Measurements from ENCODE around the gene SLC7A5. TPM values are rescaled to one million over a fixed set of nuclear protein-coding genes. Genes with fewer than 3 reads are reported as not detected.
"Not testable (repeated sequence)": the region's sequence is repeated elsewhere in the genome, so short reads cannot be mapped to it uniquely, and the experiment has no call there.

Gene SLC7A5
- total RNA-seq, 1 donor from 2014 or later = 57.2 TPM

DNA sequence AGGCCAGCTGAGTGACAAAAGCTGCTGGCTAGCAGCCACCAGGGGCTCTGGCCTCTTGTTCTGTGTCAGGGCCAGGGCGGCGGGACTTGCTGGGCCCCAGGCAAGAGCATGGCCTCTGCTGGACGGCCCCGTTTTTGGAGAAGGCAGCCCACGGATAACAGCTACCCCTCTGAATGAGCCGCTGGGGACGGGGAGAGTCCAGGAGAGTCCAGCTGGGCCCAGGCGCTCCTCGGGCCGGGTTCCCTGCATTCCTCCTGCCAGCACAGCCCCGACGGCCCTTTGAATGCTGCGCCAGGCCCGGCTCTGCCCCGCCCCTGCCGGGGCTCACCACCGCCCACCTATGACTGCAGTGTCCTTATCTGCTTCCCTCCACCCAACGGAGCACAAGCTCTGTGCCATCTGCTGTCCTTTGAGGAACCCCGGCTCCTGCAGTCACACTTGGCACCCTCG is 33.4 kb downstream of the SLC7A5 start:
- DNase-seq (ENCODE audit: extremely low read depth, low read depth, low spot score) = no peak

DNA sequence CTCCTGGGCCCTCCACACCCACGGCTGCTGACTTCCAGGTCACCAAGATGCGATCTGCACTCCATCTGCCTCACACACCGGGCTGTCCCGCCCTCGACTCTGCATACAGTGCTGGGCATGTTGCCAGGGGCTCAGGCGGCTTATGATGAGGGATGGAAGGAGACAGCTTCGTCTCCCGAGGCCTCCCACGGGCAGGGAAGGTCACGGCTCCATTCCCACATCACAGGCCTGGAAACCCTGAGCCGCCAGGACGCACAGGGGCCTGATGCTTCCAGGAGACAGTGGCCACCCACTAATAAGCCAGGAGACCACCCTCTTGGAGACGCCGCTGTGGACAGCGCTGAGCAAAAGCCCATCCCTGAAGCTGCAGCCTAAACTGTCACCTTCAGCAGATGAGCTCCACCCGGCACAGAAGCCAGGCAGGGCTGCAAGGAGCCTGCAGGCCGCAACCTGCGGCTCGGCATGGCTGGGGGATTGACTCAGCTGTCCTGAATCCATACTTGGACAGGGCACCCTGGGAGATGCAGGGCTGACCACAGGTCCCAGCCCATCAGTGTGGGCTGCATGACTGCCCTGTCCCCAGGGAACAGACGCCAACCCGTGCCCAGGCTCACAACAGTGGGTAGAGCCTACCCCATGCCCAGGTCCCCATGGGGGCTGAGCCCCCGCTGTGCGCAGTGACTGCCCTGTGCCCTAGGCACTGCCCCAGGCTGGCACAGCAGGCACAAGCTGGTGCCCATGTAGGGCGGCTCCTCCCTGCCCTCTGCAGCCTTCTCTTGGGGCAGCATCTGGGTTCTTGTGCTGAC is 34.4 kb downstream of the SLC7A5 start:
- DNase-seq (ENCODE audit: extremely low read depth, low read depth, low spot score) = no peak

DNA sequence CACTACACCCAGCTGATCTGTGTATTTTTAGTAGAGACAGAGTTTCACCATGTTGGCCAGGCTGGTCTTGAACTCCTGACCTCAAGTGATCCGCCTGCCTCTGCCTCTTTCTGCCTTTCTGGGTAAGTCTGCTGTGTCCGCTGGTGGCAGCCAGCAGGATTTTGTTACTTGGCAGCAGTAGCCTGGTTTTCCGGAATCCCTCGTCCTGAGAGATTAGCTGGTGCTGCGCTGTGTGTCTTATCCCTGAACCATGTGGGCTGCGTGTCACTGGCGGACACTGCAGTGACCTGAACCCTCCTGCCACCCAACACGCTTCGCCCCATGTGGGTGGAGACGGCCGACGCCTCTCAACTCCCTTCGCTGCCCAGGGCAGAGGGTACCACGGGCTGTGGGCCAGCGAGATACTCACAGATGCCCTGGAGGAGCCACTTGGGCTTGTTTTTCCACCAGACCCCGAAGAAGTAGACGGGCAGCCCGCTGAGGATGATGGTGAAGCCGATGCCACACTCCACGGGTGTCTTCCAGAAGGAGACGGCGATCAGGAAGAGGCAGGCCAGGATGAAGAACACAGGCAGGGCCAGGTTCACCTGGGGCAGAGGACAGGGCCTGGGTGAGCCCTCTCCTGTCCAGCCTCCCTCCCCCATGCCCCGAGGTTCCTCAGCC is 35.2 kb downstream of the SLC7A5 start:
- DNase-seq (ENCODE audit: extremely low read depth, low read depth, low spot score) = no peak

DNA sequence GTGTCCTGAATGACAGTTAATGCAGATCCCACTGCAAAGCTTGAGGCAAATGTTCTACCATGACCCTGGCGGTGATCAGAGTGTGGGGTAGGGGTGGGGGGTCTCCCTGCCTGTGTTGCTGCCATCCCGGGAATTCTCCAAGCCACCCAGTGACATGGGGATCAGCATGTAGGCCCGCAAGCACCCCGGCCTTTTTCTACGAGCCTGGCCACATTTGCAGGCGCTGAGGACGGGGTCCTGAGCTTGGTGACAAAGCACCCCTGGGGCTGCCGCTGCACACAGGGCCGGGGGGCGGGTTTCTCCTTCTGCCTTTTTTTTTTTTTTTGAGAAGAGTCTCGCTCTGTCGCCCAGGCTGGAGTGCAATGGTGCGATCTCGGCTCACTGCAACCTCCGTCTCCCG is 35.8 kb downstream of the SLC7A5 start:
- DNase-seq (ENCODE audit: extremely low read depth, low read depth, low spot score) = no peak

GRCh38 chr16:87832741-87833502 is 36.4 kb downstream of the SLC7A5 start:
- no peak for DNase-seq (ENCODE audit: extremely low read depth, low read depth, low spot score)

GRCh38 chr16:87832137-87832527 is 37.2 kb downstream of the SLC7A5 start:
- DNase-seq (ENCODE audit: extremely low read depth, low read depth, low spot score) = no peak

DNA sequence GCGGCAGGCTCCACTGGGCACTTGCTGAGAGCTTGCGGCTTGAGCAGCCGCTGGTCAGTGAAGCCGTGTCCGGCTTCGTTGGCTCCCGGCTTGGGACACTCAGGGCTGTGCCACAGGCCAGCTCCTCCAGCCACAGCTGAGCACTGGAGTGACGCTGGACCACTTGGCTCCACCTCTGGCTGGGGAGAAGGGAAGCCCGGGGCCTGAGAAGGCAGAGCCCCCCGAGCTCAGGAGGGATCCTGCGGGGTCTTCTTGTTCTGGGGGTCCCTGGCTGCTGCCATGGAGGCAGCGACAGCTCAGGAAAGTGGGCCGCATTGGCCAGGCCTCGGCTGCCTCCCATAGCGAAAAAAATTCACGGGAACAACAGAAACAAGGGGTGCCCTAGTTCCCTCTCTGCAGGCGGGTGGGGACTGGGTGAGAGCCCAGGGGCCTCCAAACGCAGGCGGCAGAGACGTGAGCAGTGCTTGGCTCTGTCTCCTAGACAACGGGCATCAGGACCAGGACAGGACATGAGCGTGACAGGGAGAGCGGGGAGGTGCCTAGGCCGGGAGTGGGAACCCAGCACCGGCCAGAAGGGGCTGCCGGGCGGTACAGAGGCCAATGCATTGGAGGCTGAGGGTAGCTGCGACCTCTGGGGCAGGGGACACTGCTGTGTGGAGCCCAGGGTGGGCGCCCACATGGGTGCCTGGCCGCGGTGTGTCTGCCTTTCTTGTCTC is 37.7 kb downstream of the SLC7A5 start:
- DNase-seq (ENCODE audit: extremely low read depth, low read depth, low spot score) = no peak

DNA sequence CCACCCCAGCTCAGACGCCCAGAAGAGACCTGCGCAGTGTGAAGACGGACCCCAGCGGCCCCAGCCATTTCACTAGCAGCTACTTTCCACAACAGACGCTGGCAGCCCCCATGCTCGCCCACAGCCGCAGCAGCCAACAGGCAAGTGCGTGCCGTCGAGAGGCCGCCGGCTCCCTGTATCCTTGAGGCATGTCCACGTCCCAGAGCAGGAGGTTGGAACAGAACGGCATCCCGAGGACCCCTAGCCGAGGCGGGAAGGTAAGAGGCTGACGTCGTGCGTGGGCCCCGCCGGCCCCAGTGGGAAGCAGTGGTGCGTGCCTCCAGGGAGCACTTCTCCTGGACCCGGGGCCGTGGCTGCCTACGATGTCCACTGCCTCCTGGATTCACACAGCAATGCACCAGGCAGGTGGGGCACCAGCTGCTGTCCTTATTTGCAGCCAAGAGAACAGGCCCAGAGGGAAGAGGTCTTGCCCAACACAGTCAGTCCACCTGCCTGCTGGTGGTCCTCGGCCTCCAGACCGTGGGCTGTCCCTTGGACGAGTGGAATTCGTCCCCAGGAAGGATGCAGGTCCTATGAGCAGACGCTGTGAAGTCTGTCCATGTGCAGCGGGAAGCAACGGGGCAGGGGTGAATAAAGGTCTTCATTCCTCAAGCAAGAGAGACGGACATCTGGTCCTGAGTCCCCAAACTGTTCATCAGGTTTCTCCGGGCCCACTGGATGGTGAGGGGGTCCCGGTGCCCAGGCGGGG is 38.5 kb downstream of the SLC7A5 start:
- DNase-seq (ENCODE audit: extremely low read depth, low read depth, low spot score) = no peak

GRCh38 chr16:87829988-87830672 is 39.2 kb downstream of the SLC7A5 start:
- DNase-seq (ENCODE audit: extremely low read depth, low read depth, low spot score) = no peak

- DNase-seq (ENCODE audit: extremely low read depth, low read depth, low spot score) = no peak
Measured at GRCh38 chr16:87829622-87829980, 39.7 kb downstream of the SLC7A5 start.

DNA sequence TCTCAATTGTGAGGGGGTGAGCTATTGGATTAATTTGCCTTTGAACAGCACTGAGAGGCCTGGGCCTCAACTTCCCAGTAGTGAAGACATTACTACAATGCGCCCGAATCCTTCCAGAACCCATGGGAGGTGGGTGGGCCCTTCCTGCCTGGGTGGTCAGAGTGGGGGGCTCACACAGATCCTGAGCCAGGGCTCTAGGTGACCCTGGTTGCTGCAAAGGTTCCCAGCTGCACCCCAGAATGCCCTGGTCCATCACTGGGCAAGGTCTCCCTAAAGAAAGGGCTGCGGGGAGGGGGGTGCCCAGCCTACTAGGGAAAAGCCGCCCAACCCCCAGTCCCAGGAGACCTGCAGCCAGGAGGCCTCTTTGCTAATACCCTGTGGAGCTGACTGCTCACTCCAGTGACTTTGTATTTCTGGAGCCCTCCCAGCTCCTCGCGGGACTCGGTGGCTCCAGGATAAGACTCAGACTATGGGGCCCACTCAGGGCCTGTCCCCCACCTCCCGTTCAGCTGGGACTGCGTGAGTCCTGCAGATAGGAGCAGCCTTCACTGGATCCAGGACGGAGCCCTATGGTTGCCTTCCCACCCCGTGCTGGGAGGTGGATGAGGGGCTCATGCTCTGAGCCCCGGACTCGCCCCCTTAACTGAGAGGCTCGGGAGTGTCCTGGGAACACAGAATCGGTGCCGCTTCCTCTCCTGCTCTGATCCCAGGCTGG is 40.2 kb downstream of the SLC7A5 start:
- DNase-seq (ENCODE audit: extremely low read depth, low read depth, low spot score) = no peak

DNA sequence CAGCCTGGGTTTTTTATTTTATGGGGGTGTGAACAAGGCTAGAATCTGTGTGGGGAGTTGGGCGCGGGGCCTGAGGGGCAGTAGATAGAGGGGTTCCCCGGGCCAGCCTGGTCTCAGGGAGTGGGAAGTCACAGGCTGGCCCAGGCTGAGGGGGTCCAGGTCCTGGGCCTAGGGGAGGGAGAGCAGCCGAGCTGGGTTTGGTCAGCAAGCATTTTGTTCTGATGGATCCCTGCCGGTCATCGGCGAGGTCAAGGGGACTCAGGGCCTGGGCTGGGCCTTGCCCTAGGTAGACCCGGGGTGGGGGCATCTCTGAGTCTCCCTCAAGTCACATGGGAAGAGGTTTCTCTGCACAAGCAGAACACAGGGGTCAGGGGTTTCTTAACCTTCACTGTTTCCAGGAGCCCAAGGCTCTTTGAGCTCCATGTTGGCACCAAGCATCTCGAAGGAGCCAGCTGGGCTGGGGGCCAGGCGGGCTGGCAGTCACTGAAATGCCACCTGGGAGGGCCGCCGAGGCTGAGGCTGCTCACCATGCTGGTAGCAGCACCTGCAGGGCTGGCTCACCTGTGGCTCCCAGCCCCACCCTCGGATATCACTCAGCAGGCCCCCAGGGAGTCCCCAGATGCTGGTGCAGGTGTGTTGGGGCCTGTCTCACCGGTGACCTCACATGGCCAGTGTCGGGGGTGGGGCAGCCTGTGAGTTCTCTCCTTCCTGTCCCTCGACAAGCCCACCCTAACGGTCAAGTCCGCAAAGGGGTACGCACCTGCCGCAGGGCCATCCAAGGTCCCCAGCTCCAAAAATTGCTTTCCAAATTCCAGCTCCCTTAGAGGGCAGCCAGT is 41.0 kb downstream of the SLC7A5 start:
- DNase-seq (ENCODE audit: extremely low read depth, low read depth, low spot score) = no peak

DNA sequence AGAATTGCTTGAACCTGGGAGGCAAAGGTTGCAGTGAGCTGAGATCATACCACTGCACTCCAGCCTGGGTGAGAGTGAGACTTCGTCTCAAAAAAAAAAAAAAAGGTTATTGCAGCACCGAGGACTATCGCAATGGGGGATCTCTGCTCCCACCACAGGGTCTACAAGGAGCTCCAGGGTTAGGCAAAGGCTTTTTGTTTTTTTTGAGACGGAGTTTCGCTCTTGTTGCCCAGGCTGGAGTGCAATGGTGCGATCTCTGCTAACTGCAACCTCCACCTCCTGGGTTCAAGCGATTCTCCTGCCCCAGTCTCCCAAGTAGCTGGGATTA is 41.8 kb downstream of the SLC7A5 start:
- not testable (repeated sequence) for DNase-seq (ENCODE audit: extremely low read depth, low read depth, low spot score)

DNA sequence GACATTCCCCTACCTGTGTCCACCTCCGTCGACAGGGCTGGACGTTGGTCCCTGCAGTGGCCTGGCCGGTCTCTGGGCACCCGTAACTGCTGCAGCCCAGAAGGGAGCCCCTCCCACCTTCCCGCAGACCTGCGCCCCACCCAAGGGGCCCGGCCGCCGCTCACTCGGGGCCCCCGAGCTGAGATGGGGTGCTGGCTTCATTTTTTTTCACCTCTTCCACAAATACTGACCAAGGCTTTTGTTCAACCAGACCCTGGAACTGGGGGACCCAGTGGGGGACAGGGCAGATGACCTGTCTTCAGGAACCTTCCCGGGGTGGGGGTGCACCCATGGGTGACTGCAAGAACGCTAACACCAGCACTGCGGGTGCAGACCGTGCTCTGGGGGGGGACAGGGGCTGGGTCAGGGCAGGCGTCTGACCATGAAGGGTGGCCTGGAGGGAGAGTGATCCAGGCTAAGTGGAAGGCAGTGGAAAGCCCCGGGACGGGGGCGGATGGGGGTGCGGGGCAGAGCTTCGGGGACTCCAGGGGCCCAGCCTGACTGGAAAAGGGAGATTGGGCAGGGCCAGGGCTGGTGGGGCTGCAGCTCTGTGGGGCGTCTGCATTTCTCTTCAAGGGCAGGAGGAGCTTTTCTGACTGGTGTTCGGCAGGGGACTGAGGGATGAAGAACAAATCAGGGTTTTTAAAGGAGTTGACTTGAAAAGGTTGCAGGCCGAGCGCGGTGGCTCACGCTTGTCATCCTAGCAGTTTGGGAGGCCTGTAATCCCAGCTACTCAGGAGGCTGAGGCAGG is 42.3 kb downstream of the SLC7A5 start:
- DNase-seq (ENCODE audit: extremely low read depth, low read depth, low spot score) = no peak

DNA sequence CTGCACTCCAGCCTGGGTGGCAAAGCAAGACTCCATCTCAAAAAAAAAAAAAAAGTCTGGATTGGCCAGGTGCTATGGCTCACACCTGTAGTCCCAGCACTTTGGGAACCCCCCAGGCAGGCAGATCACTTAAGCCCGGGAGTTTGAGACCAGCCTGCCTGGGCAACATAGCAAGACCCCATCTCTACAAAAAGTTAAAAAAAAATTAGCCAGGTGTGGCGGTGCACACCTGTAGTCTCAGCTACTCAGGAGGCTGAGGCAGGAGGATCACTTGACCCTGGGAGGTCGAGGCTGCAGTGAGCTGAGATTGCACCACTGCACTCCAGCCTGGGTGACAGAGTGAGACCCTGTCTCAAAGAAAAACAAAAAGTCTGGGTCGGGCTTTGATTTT is 42.9 kb downstream of the SLC7A5 start:
- not testable (repeated sequence) for DNase-seq (ENCODE audit: extremely low read depth, low read depth, low spot score)

DNA sequence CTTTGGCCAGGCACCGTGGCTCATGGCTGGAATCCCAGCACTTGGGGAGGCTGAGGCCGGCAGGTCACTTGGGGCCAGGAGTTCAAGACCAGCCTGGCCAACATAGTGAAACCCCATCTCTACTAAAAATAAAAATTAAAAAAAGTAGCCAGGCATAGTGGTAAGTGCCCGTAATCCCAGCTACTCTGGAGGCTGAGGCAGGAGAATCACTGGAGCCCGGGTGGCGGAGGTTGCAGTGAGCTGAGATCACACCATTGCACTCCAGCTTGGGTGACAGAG is 43.5 kb downstream of the SLC7A5 start:
- not testable (repeated sequence) for DNase-seq (ENCODE audit: extremely low read depth, low read depth, low spot score)

DNA sequence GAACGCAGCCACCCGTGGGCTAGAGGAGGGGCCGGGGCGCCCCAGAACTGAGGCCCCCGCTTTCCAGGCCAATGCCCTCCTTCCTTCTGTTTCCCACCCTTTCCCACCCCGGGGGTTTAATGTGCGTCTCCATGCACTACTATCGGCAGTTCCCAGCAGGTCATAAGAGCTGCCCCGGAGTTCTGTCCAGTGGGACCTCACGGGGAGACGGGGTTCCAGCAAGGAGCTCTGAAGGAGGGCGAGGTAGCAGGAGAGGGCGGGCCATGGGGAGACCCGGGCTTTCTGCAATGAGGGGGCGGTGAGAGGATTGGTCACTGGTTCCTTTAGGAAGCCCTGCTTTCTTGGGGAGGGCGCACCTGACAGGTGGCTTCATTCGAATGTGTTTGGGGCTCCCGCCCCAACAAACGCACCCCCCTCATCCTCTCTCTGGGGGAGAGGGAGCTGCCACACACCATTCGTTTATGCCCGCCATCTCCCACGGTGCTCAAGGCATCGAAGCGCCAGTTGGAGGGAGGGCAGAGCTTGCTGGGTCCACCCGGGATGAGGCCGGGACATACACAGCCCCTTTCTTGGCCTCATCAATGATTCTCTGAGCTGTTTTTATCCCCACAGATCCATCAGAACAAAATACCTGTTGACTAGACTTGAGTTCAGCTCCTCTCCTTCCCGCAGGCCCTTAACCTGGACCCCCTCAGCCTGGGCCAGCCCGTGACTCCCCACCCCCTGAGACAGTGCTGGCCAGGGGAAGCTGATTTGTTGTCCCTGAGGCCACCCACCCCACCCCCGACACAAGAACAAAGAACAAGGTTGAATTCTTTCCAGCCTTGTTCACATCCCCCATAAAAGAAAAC is 44.1 kb downstream of the SLC7A5 start:
- no peak for DNase-seq (ENCODE audit: extremely low read depth, low read depth, low spot score)

Measured in glomerular endothelial cell (primary cell).